AG10803 (cell line): Measurements from ENCODE around the gene DFFB.

Source experiments
- DNase-seq: peaks from one replicate; pipeline ENCODE4 v3.0.0; 2010; ENCODE audit warnings: low read depth
- H3K4me3 ChIP-seq: 2 replicates; pipeline ENCODE4 v1.5.1; 2011; ENCODE audit warnings: mild to moderate bottlenecking, low read length, control low read depth
- CTCF ChIP-seq: conservative IDR thresholded peaks from 2 replicates; pipeline ENCODE4 v1.5.1; 2011; ENCODE audit warnings: mild to moderate bottlenecking, low read length, control low read depth, inconsistent platforms

The DFFB gene

GRCh38 chr1:3899754-3900149, 42.5 kb downstream of the DFFB start:
- no peak for DNase-seq
- peak; percentile 18; the same call in 1 of the 2 replicates for TF ChIP-seq CTCF

GRCh38 chr1:3900150-3900968, 43.1 kb downstream of the DFFB start, which contains the start of gene C1orf174:
C1orf174 (minus strand) TSS chr1:3900272; CDS start chr1:3900186, 86 bp downstream.
- H3K4me3 ChIP-seq, result peak within 1 kb of the TSS; percentile 95
- TF ChIP-seq CTCF, result no peak
- peak; percentile 99 for DNase-seq

More at GRCh38 chr1:3899754-3900149, 42.5 kb downstream of the DFFB start:
- H3K4me3 ChIP-seq, result peak overlapping the region; percentile 95

GRCh38 chr1:3900969-3901529, 43.8 kb downstream of the DFFB start:
- peak; percentile 94 for DNase-seq
- H3K4me3 ChIP-seq, result peak overlapping the region; percentile 95
- no peak for TF ChIP-seq CTCF

GRCh38 chr1:3902111-3902511, 44.8 kb downstream of the DFFB start:
- DNase-seq, result no peak
- H3K4me3 ChIP-seq, result no peak overlapping the region
- no peak for TF ChIP-seq CTCF

GRCh38 chr1:3902571-3903091, 45.4 kb downstream of the DFFB start:
- no peak for TF ChIP-seq CTCF
- H3K4me3 ChIP-seq, result no peak overlapping the region
- no peak for DNase-seq

- TF ChIP-seq CTCF, result no peak
- no peak overlapping the region for H3K4me3 ChIP-seq
Observed at GRCh38 chr1:3903141-3904005, 46.1 kb downstream of the DFFB start.

More at GRCh38 chr1:3903141-3904005, 46.1 kb downstream of the DFFB start:
- DNase-seq, result peak; percentile 31
